IMR-90 (cell line): ENCODE data around the gene PTPRN2. TPM values are rescaled to one million over a fixed set of nuclear protein-coding genes. Genes with fewer than 3 reads are reported as not detected.

Source experiments
- ATAC-seq: fragments of 200-7000 bp; cut with Tn5 transposase; 2 replicates; pipeline ENCODE4 v1.9.1; 2020; ENCODE audit warnings: low read depth, mild to moderate bottlenecking, moderate library complexity
- BruUV-seq: library from RNA; stranded (reverse); fragments of 400-500 nt; replicated peaks from 2 replicates; lab custom pipeline; 2021; lab: Mats Ljungman, UMichigan
- CTCF ChIA-PET: fragments of 300-600 bp; formaldehyde crosslinking; extraction: SDS; loops from one replicate; lab custom pipeline; 2021; ENCODE audit warnings: antibody characterized with exemption; lab: Yijun Ruan, JAX
- POLR2A ChIA-PET: fragments of 300-600 bp; sonication (Branson Sonifier 250); formaldehyde crosslinking; loops from one replicate; lab custom pipeline; 2022; ENCODE audit warnings: antibody characterized with exemption; ENCODE audit not compliant: unreplicated experiment; lab: Charles Lee
- DNase-seq: peaks from one replicate; pipeline ENCODE4 v3.0.0; 2013
- H2AFZ ChIP-seq: replicated peaks from 2 replicates; pipeline ENCODE3; 2013; ENCODE audit warnings: low read length, mild to moderate bottlenecking; ENCODE audit not compliant: poor library complexity
- H2AK5ac ChIP-seq: 2 replicates; pipeline ENCODE4 v1.6.1; 2013; ENCODE audit warnings: low read depth, low read length, inconsistent platforms
- H2AK9ac ChIP-seq: replicated peaks from 2 replicates; pipeline ENCODE3; 2013; ENCODE audit warnings: mild to moderate bottlenecking, low read depth, low read length, moderate library complexity; ENCODE audit not compliant: poor library complexity
- H2BK120ac ChIP-seq: 2 replicates; pipeline ENCODE4 v1.6.1; 2013; ENCODE audit warnings: low read depth, low read length, inconsistent platforms
- H2BK15ac ChIP-seq: 3 replicates; pipeline ENCODE4 v1.6.1; 2013; ENCODE audit warnings: low read depth, low read length, inconsistent platforms
- H2BK20ac ChIP-seq: 2 replicates; pipeline ENCODE4 v1.6.1; 2013; ENCODE audit warnings: low read depth, mild to moderate bottlenecking, inconsistent platforms, low read length, moderate library complexity
- H2BK5ac ChIP-seq: 2 replicates; pipeline ENCODE4 v1.6.1; 2013; ENCODE audit warnings: mild to moderate bottlenecking, low read depth, low read length, inconsistent platforms; ENCODE audit not compliant: poor library complexity, severe bottlenecking
- H3K14ac ChIP-seq: replicated peaks from 2 replicates; pipeline ENCODE4 v1.6.1; 2013; ENCODE audit warnings: low read depth, low read length, inconsistent platforms
- H3K18ac ChIP-seq: 2 replicates; pipeline ENCODE4 v1.6.1; 2013; ENCODE audit warnings: low read depth, low read length, control low read depth
- H3K23ac ChIP-seq: 2 replicates; pipeline ENCODE4 v1.6.1; 2013; ENCODE audit warnings: low read depth, low read length, inconsistent platforms
- H3K27ac ChIP-seq: 2 replicates; pipeline ENCODE4 v1.5.1; 2013; ENCODE audit warnings: mild to moderate bottlenecking, control low read depth, low read length; ENCODE audit not compliant: insufficient read depth
- H3K27me3 ChIP-seq: 2 replicates; pipeline ENCODE4 v1.6.1; 2013; ENCODE audit warnings: low read length; ENCODE audit not compliant: control insufficient read depth, insufficient read depth
- H3K36me3 ChIP-seq: 2 replicates; pipeline ENCODE4 v1.6.1; 2013; ENCODE audit warnings: low read length, mixed read lengths; ENCODE audit not compliant: control insufficient read depth, insufficient read depth
- H3K4ac ChIP-seq: 2 replicates; pipeline ENCODE4 v1.6.1; 2013; ENCODE audit warnings: low read depth, low read length, inconsistent platforms
- H3K4me1 ChIP-seq: 2 replicates; pipeline ENCODE4 v1.6.1; 2013; ENCODE audit warnings: low read length, mixed read lengths; ENCODE audit not compliant: control insufficient read depth, insufficient read depth
- H3K4me2 ChIP-seq: 2 replicates; pipeline ENCODE4 v1.6.1; 2013; ENCODE audit warnings: low read depth, mild to moderate bottlenecking, control low read depth, low read length, moderate library complexity
- H3K4me3 ChIP-seq: 2 replicates; pipeline ENCODE4 v1.5.1; 2013; ENCODE audit warnings: low read depth, mild to moderate bottlenecking, control low read depth, low read length, moderate library complexity; ENCODE audit not compliant: insufficient read depth
- H3K56ac ChIP-seq: 2 replicates; pipeline ENCODE4 v1.6.1; 2013; ENCODE audit warnings: low read length, inconsistent platforms; ENCODE audit not compliant: insufficient read depth; ENCODE audit errors: extremely low read depth
- H3K79me1 ChIP-seq, 2 experiments: 2 replicates each; pipeline ENCODE4 v1.6.1; 2013; ENCODE audit warnings: low read length in 2 of 2, inconsistent platforms in 1 of 2, low read depth in 1 of 2
- H3K9ac ChIP-seq: 2 replicates; pipeline ENCODE4 v1.6.1; 2013; ENCODE audit warnings: low read depth, low read length, control low read depth
- H3K9me1 ChIP-seq: 2 replicates; pipeline ENCODE4 v1.6.1; 2013; ENCODE audit warnings: low read length, inconsistent platforms; ENCODE audit not compliant: insufficient read depth
- H3K9me3 ChIP-seq: 2 replicates; pipeline ENCODE4 v1.6.1; 2013; ENCODE audit warnings: low read length; ENCODE audit not compliant: control insufficient read depth, insufficient read depth
- H4K20me1 ChIP-seq: 2 replicates; pipeline ENCODE4 v1.6.1; 2013; ENCODE audit warnings: low read length, inconsistent platforms; ENCODE audit not compliant: insufficient read depth
- H4K5ac ChIP-seq: 2 replicates; pipeline ENCODE4 v1.6.1; 2013; ENCODE audit warnings: mild to moderate bottlenecking, low read depth, low read length, control low read depth
- H4K8ac ChIP-seq, 2 experiments: 2 replicates each; pipeline ENCODE4 v1.6.1; 2013; ENCODE audit warnings: low read depth in 2 of 2, low read length in 2 of 2, control low read depth in 1 of 2, inconsistent platforms in 1 of 2
- H4K91ac ChIP-seq: 2 replicates; pipeline ENCODE4 v1.6.1; 2013; ENCODE audit warnings: low read depth, low read length, inconsistent platforms; ENCODE audit not compliant: insufficient read depth
- BHLHE40 ChIP-seq: fragments of 150-350 bp; IDR thresholded peaks from 2 replicates; pipeline ENCODE4 v1.6.1; 2016; ENCODE audit warnings: mild to moderate bottlenecking, low read depth, low read length
- CEBPB ChIP-seq: IDR thresholded peaks from 2 replicates; pipeline ENCODE4 v1.6.1; 2012; ENCODE audit warnings: low read depth, low read length, improper control_type of control experiment
- CHD1 ChIP-seq: IDR thresholded peaks from 2 replicates; pipeline ENCODE4 v1.6.1; 2012; ENCODE audit warnings: low read depth, low read length, improper control_type of control experiment
- CTCF ChIP-seq: conservative IDR thresholded peaks from 2 replicates; pipeline ENCODE4 v1.5.1; 2012; ENCODE audit warnings: mild to moderate bottlenecking, low read depth, low read length, improper control_type of control experiment
- ELK1 ChIP-seq: fragments of 150-350 bp; IDR thresholded peaks from 2 replicates; pipeline ENCODE4 v1.6.1; 2016; ENCODE audit warnings: low read depth, mild to moderate bottlenecking, low read length, moderate library complexity, borderline replicate concordance
- FOS ChIP-seq: fragments of 150-350 bp; IDR thresholded peaks from 2 replicates; pipeline ENCODE4 v1.6.1; 2016; ENCODE audit warnings: low read depth, low read length
- MAFK ChIP-seq: IDR thresholded peaks from 2 replicates; pipeline ENCODE4 v1.6.1; 2012; ENCODE audit warnings: low read depth, low read length, improper control_type of control experiment
- MAZ ChIP-seq: IDR thresholded peaks from 2 replicates; pipeline ENCODE4 v1.6.1; 2012; ENCODE audit warnings: low read depth, mild to moderate bottlenecking, low read length, improper control_type of control experiment, moderate library complexity, borderline replicate concordance
- MXI1 ChIP-seq: IDR thresholded peaks from 2 replicates; pipeline ENCODE4 v1.6.1; 2012; ENCODE audit warnings: low read depth, mild to moderate bottlenecking, low read length, moderate library complexity, borderline replicate concordance
- NFE2L2 ChIP-seq: fragments of 150-350 bp; IDR thresholded peaks from 2 replicates; pipeline ENCODE4 v1.6.1; 2016; ENCODE audit warnings: low read depth, mild to moderate bottlenecking, low read length
- POLR2A ChIP-seq: IDR thresholded peaks from 2 replicates; pipeline ENCODE4 v1.6.1; 2012; ENCODE audit warnings: mild to moderate bottlenecking, low read depth, low read length
- RAD21 ChIP-seq: IDR thresholded peaks from 2 replicates; pipeline ENCODE4 v1.6.1; 2012; ENCODE audit warnings: low read length, improper control_type of control experiment
- RCOR1 ChIP-seq: IDR thresholded peaks from 2 replicates; pipeline ENCODE4 v1.6.1; 2012; ENCODE audit warnings: mild to moderate bottlenecking, low read length, improper control_type of control experiment; ENCODE audit not compliant: insufficient replicate concordance
- RFX5 ChIP-seq: IDR thresholded peaks from 2 replicates; pipeline ENCODE4 v1.8.0; 2012; ENCODE audit warnings: low read depth, mild to moderate bottlenecking, low read length, moderate library complexity
- SMC3 ChIP-seq: fragments of 150-350 bp; IDR thresholded peaks from 2 replicates; pipeline ENCODE4 v1.6.1; 2016; ENCODE audit warnings: low read depth, mild to moderate bottlenecking, antibody characterized with exemption, low read length, moderate library complexity
- USF2 ChIP-seq: fragments of 150-350 bp; IDR thresholded peaks from 2 replicates; pipeline ENCODE4 v1.6.1; 2017; ENCODE audit warnings: mild to moderate bottlenecking, antibody characterized with exemption, low read length, low read depth
- WGBS, 2 experiments: methylation state at CpG; one replicate each; pipeline versions ENCODE4 v1.1.5 to v1.1.7; 2013; ENCODE audit warnings: missing lambda C conversion rate in 2 of 2; ENCODE audit not compliant: insufficient read length in 1 of 2; ENCODE audit errors: extremely low coverage in 2 of 2; 5-methylcytosine and 5-hydroxymethylcytosine counted together
- dilution Hi-C: fragments of 300-500 bp; cut with HindIII; formaldehyde crosslinking; loops from one replicate; pipeline ENCODE4 v1.14.3; 2018; ENCODE audit warnings: low sequenced_read_pairs; ENCODE audit not compliant: unreplicated experiment
- in situ Hi-C: fragments of 300-500 bp; cut with MboI; formaldehyde crosslinking; loops from 3 replicates; pipeline ENCODE4 v1.14.3; 2019; ENCODE audit warnings: low sequenced_read_pairs, inconsistent platforms, mixed read lengths
- intact Hi-C: fragments of 100-400 bp; cut with micrococcal nuclease; formaldehyde crosslinking; loops from 2 replicates; pipeline ENCODE4 v1.10.0; 2022
- polyA plus RNA-seq, 3 experiments: library from polyadenylated mRNA; depleted of rRNA; stranded (reverse); fragments of >200 nt; gene quantifications; 2 replicates each; pipeline ENCODE4 v1.2.3, GENCODE V29; 2012; ENCODE audit warnings: low replicate concordance in 1 of 3
- total RNA-seq: library from RNA; depleted of rRNA; stranded (reverse); fragments of >200 nt; gene quantifications from 2 replicates; pipeline ENCODE4 v1.2.3, GENCODE V29; 2012

Gene PTPRN2
- total and polyA plus RNA-seq, 2 of the 4 experiments (the other 2 are of a cell fraction), result 0.03 TPM; not detected in 1

- H3K4me1 ChIP-seq, result no peaks in the 10 kb centered on the region
- ChIA-PET POLR2A (no interaction called here), CTCF (no interaction called here)
- H3K4ac ChIP-seq, result no peak overlapping the region
- ATAC-seq, result no peak
- no peak overlapping the region for H4K5ac ChIP-seq
- in situ Hi-C loops, result no loop called here
- no peaks in the 10 kb centered on the region for H3K36me3 ChIP-seq
- H3K14ac ChIP-seq, result no peak overlapping the region
- H2BK20ac ChIP-seq, result no peak overlapping the region
- no peak overlapping the region for H2AFZ ChIP-seq
- no peak overlapping the region for H3K9ac ChIP-seq
- H3K27ac ChIP-seq, result no peak overlapping the region
- no peak overlapping the region for H2BK120ac ChIP-seq
- H3K4me3 ChIP-seq, result no peak overlapping the region
- no peak overlapping the region for H3K23ac ChIP-seq
- dilution Hi-C loops, result no loop called here
- no peak overlapping the region for H4K91ac ChIP-seq
- H3K18ac ChIP-seq, result no peak overlapping the region
- H4K8ac ChIP-seq, result no peak overlapping the region
- no peak overlapping the region for H2AK9ac ChIP-seq
- H2BK15ac ChIP-seq, result no peak overlapping the region
- no peaks in the 10 kb centered on the region for H3K9me1 ChIP-seq
- intact Hi-C loops, result no loop called here
- WGBS, 2 experiments, result 20% methylated on average over 2 of the region's 4 CpGs; no CpG with 5 or more reads in 1 of the 2 experiments
- no peaks in the 10 kb centered on the region for H3K79me1 ChIP-seq
- H3K9me3 ChIP-seq, result peaks cover 42% of the 10 kb centered on the region
- no peak overlapping the region for H3K56ac ChIP-seq
- TF ChIP-seq POLR2A (no peak), CHD1 (no peak), NFE2L2 (no peak), MXI1 (no peak), ELK1 (no peak), USF2 (no peak), SMC3 (no peak), RCOR1 (no peak), CTCF (no peak), FOS (no peak), MAFK (no peak), RFX5 (no peak), RAD21 (no peak), BHLHE40 (no peak), MAZ (no peak), CEBPB (no peak)
- no peak for DNase-seq
- no TSS peak for BruUV-seq
- no peaks in the 10 kb centered on the region for H4K20me1 ChIP-seq
- no peak overlapping the region for H3K4me2 ChIP-seq
- H2AK5ac ChIP-seq, result no peak overlapping the region
- H3K27me3 ChIP-seq, result no peaks in the 10 kb centered on the region
- no peak overlapping the region for H2BK5ac ChIP-seq
Measured at GRCh38 chr7:158299607-158300006, 288.0 kb downstream of the PTPRN2 start.
